Measurements from ENCODE around the gene RUNX2. TPM values are rescaled to one million over a fixed set of nuclear protein-coding genes. Genes with fewer than 3 reads are reported as not detected.

RUNX2 gene
- total and polyA plus RNA-seq, 8 donors, result 0.09 to 3.8 (median 0.35) TPM

DNA sequence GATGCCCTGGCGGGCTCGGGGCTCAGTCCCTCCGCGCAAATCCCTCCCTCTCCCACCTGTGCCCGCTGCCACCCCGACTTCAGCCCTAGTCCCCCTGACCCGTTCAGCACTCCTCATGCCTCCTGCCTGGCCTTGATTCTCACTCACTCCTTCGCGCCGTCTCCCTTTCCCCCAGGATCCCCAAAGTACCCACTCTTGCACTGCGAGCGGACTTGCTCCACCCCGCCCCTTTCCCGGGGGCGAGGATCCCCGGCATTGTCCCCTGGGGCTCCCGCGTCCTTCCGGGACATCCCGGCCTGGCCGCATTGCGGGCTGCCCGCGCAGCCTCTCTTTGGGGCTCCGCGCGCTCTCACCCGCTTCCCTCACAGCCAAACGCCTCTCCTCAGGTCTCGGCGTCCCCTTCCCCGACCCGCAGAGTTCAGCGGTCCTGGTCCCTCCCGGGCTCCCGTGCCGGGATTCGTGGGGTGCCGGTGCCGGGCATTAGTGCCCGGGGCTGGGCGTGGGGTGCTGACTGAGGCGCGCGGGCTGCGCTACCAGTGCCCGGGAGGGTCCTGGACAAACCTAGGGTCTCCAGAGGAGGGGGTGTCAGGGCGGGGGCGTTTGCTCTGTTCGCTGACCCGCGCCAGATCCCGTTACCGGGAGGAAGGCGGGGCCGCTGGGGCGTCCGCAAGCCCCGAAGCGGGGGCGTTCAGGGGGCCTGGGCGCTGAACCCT, 95.1 kb downstream of the RUNX2 start:
- peaks cover 0 to 32% (median 6%) of the 10 kb centered on the region in 4 donors for H3K27me3 ChIP-seq
- peak in 3 of 4 donors; percentile 7 to 26 (median 18) for ATAC-seq
- peaks cover 0 to 19% (median 6%) of the 10 kb centered on the region in 3 donors for H3K4me1 ChIP-seq
- H3K27ac ChIP-seq, result peak overlapping the region in 2 of 4 donors; percentile 55 to 67
- no peaks in the 10 kb centered on the region for H3K9me3 ChIP-seq
- intact Hi-C loops (cut with DNase I), result loop anchor here in 1 of 3 donors (10.0 kb wide), 1 partner anchor 292 kb away; no protein-coding TSS in a partner anchor
- H3K4me3 ChIP-seq, result peak overlapping the region; percentile 27 to 60 (median 44)
- DNase-seq, result peak in 4 of 6 donors; percentile 17 to 74 (median 50)
- FAIRE-seq, result no peak
- TF ChIP-seq, protein P1, sequence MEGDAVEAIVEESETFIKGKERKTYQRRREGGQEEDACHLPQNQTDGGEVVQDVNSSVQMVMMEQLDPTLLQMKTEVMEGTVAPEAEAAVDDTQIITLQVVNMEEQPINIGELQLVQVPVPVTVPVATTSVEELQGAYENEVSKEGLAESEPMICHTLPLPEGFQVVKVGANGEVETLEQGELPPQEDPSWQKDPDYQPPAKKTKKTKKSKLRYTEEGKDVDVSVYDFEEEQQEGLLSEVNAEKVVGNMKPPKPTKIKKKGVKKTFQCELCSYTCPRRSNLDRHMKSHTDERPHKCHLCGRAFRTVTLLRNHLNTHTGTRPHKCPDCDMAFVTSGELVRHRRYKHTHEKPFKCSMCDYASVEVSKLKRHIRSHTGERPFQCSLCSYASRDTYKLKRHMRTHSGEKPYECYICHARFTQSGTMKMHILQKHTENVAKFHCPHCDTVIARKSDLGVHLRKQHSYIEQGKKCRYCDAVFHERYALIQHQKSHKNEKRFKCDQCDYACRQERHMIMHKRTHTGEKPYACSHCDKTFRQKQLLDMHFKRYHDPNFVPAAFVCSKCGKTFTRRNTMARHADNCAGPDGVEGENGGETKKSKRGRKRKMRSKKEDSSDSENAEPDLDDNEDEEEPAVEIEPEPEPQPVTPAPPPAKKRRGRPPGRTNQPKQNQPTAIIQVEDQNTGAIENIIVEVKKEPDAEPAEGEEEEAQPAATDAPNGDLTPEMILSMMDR (IDR thresholded peaks at IDR 0.05), result no peak
- no peaks in the 10 kb centered on the region for H3K36me3 ChIP-seq
- 1 to 2% methylated on average over 55 to 62 of the region's 62 CpGs for WGBS, 2 donors

DNA sequence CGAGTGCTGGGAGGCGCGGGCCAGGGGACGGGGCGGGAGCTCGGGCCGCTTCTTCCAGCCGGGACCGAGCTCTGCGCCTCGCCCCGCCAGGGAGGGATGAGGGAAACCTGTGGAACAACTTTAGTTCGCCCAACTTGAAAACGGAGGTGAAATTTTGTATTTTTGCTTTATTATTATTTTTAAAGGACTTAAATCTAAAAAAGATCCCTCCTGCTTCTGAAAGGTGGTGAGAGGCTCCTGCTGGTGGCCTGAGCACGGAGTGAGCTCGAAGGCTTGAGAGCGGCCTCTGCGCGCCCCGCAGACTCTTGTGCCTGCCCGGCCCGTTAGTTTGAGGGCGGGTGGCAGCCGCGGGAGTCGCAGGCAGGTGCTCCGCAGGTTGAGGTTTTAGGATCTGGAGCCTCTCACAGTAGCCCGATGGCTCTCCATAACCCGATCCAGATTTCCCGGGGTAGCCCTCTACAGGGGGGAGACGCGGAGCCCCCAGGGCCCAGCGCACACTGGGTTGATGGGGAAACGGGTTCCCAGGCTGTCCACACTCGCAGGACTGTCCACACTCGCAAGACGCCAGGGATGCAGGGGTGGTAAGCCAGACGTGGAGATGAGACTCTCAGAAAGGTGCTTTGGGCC, 95.8 kb downstream of the RUNX2 start:
- peak in 2 of 6 donors; percentile 55 to 67 for DNase-seq
- H3K9me3 ChIP-seq, result no peaks in the 10 kb centered on the region
- 15 to 17% methylated on average over 38 of the region's 38 CpGs for WGBS, 2 donors
- peaks cover 0 to 25% (median 6%) of the 10 kb centered on the region in 4 donors for H3K27me3 ChIP-seq
- peak in 2 of 4 donors; percentile 22 to 26 for ATAC-seq
- intact Hi-C loops (cut with DNase I), result loop anchor here in 1 of 3 donors (10.0 kb wide), 1 partner anchor 291 kb away; no protein-coding TSS in a partner anchor
- no peak for FAIRE-seq
- peak overlapping the region; percentile 27 to 60 (median 44) for H3K4me3 ChIP-seq
- TF ChIP-seq, protein P1 (IDR thresholded peaks at IDR 0.05), result no peak
- no peaks in the 10 kb centered on the region for H3K36me3 ChIP-seq
- H3K4me1 ChIP-seq, result peaks cover 0 to 19% (median 6%) of the 10 kb centered on the region in 3 donors
- peak overlapping the region in 2 of 4 donors; percentile 55 to 67 for H3K27ac ChIP-seq

DNA sequence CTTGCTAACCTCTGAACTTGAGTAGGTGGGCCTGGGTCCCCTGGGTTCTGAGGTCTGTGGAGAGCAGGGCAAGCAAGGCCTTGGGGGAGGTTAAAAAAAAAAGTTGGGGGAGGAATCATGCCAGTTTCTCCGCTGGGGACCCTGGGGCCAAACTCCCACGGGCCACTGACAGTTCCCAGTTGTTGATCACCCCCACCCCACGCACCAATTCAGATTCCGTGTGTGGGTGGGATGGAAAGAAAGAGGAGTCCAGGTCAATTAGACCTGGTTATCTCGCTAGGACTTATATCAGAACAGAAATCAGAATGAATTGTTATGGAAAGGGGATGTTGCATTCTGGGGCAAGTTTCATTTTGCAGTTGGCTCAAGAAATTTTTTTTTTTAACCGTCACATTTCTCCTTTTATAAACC, 96.3 kb downstream of the RUNX2 start:
- no peaks in the 10 kb centered on the region for H3K9me3 ChIP-seq
- peaks cover 0 to 20% (median 6%) of the 10 kb centered on the region in 4 donors for H3K27me3 ChIP-seq
- no peaks in the 10 kb centered on the region for H3K36me3 ChIP-seq
- FAIRE-seq (no peak), ATAC-seq (no peak), DNase-seq (no peak)
- 75 to 79% methylated on average over 6 of the region's 6 CpGs for WGBS, 2 donors
- intact Hi-C loops (cut with DNase I), result loop anchor here in 1 of 3 donors (10.0 kb wide), 1 partner anchor 290 kb away; no protein-coding TSS in a partner anchor
- H3K4me3 ChIP-seq, result peak overlapping the region in 1 of 4 donors; percentile 60
- TF ChIP-seq, protein P1 (IDR thresholded peaks at IDR 0.05), result no peak
- peak overlapping the region in 2 of 4 donors; percentile 55 to 67 for H3K27ac ChIP-seq
- H3K4me1 ChIP-seq, result peaks cover 0 to 18% (median 3%) of the 10 kb centered on the region in 3 donors

DNA sequence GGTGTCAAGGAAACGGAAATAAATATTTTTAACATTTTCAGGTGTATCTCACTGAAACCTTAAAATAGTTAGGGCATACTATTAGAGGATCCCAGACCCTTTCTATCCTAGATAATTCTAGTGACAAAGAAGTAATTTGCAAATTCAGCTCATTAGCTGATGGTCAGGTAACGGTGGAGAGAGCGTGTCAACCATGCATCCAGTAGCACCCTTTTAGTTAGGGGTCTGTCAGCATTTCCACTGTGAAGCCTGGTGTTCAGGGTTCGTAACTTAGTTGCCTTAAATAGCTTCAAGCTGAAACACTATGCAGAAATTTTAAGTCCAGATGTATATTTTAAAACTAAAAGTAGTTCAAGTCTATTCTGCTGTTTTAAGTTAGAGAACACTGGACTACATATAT, 98.1 kb downstream of the RUNX2 start:
- Histone ChIP-seq H3K9me3 (no peaks in the 10 kb centered on the region), H3K4me3 (no peak overlapping the region), H3K4me1 (peaks cover 0 to 14% (median 3%) of the 10 kb centered on the region in 3 donors), H3K27me3 (peaks cover 0 to 10% (median 0%) of the 10 kb centered on the region in 4 donors), H3K36me3 (no peaks in the 10 kb centered on the region), H3K27ac (no peak overlapping the region)
- intact Hi-C loops (cut with DNase I), result loop anchor here in 1 of 3 donors (10.0 kb wide), 1 partner anchor 289 kb away; no protein-coding TSS in a partner anchor
- whole genome bisulfite sequencing, 2 donors, result 76 to 94% methylated on average over 4 of the region's 4 CpGs
- DNase-seq (no peak), ATAC-seq (no peak), FAIRE-seq (no peak)
- TF ChIP-seq, protein P1 (IDR thresholded peaks at IDR 0.05), result no peak

All from pancreas (tissue), 10 donors.